Sciatic nerve (tissue), 2 donors: ENCODE measurements around the gene PKD1L1. TPM values are rescaled to one million over a fixed set of nuclear protein-coding genes. Genes with fewer than 3 reads are reported as not detected.

Source experiments
- ATAC-seq: fragments of 200-7000 bp; cut with Tn5 transposase; one replicate; pipeline ENCODE4 v1.9.1; 2020; ENCODE audit warnings: mild to moderate bottlenecking, moderate library complexity
- DNase-seq: peaks from one replicate; pipeline ENCODE4 v3.0.0-alpha.2; 2020; ENCODE audit warnings: low spot score
- intact Hi-C: fragments of 100-400 bp; cut with DNase I; formaldehyde crosslinking; loops from one replicate; pipeline ENCODE4 v1.14.2; 2022
- total RNA-seq: library from RNA; stranded (reverse); fragmentation: NEBNext Ultra II Directional; extraction: Animal tissue kit (Norgen Biotek cat#: 25700); gene quantifications from one replicate; pipeline ENCODE4 v1.2.1, GENCODE V29; 2021
- donor health status: DM: no; HTN: no; CAD: no.
- donor health status: DM: no; HTN: no; CAD: no.

PKD1L1 gene
- total RNA-seq, 1 donor from 2014 or later = 1.5 TPM

GRCh38 chr7:47887016-47887640, 61.1 kb downstream of the PKD1L1 start:
- intact Hi-C loops = no loop called here
- ATAC-seq (no peak), DNase-seq (no peak)

- no peak for ATAC-seq
- intact Hi-C loops = no loop called here
These were observed 62.1 kb downstream of the PKD1L1 start for GRCh38 chr7:47885987-47886811.

GRCh38 chr7:47885309-47885986, 62.8 kb downstream of the PKD1L1 start:
- intact Hi-C loops = no loop called here
- ATAC-seq (no peak), DNase-seq (no peak)

More at GRCh38 chr7:47885987-47886811, 62.1 kb downstream of the PKD1L1 start:
- DNase-seq = no peak

- no peak for ATAC-seq
- DNase-seq = no peak
- intact Hi-C loops = no loop called here
These were observed 63.6 kb downstream of the PKD1L1 start for GRCh38 chr7:47884675-47885074.

- intact Hi-C loops = no loop called here
- ATAC-seq (no peak), DNase-seq (no peak)
These were observed 65.6 kb downstream of the PKD1L1 start for GRCh38 chr7:47882635-47883034.

GRCh38 chr7:47881256-47881655, 67.0 kb downstream of the PKD1L1 start:
- intact Hi-C loops = no loop called here
- no peak for ATAC-seq

GRCh38 chr7:47878662-47879061, 69.6 kb downstream of the PKD1L1 start:
- intact Hi-C loops = no loop called here
- DNase-seq (no peak), ATAC-seq (no peak)

More at GRCh38 chr7:47881256-47881655, 67.0 kb downstream of the PKD1L1 start:
- DNase-seq = no peak

- DNase-seq (no peak), ATAC-seq (no peak)
- intact Hi-C loops = no loop called here
These were observed 70.9 kb downstream of the PKD1L1 start for GRCh38 chr7:47877336-47877735.

- DNase-seq (no peak), ATAC-seq (no peak)
- intact Hi-C loops = no loop called here
These were observed 72.1 kb downstream of the PKD1L1 start for GRCh38 chr7:47875998-47876744.

- ATAC-seq (no peak), DNase-seq (no peak)
- intact Hi-C loops = no loop called here
These were observed 72.9 kb downstream of the PKD1L1 start for GRCh38 chr7:47875406-47875805.

GRCh38 chr7:47873762-47874161, 74.5 kb downstream of the PKD1L1 start:
- no peak for ATAC-seq
- intact Hi-C loops = no loop called here
- no peak for DNase-seq

GRCh38 chr7:47867286-47867685, 81.0 kb downstream of the PKD1L1 start:
- ATAC-seq (no peak), DNase-seq (no peak)

GRCh38 chr7:47866120-47866519, 82.1 kb downstream of the PKD1L1 start:
- DNase-seq (no peak), ATAC-seq (no peak)
- intact Hi-C loops = no loop called here

More at GRCh38 chr7:47867286-47867685, 81.0 kb downstream of the PKD1L1 start:
- intact Hi-C loops = no loop called here

- no peak for ATAC-seq
- DNase-seq = no peak
- intact Hi-C loops = no loop called here
These were observed 95.7 kb downstream of the PKD1L1 start for GRCh38 chr7:47852330-47853245.

GRCh38 chr7:47847207-47847606, 101.1 kb downstream of the PKD1L1 start:
- intact Hi-C loops = loop anchor here (5.0 kb wide), 1 partner anchor 1370 kb away; no protein-coding TSS in a partner anchor
- ATAC-seq = no peak

GRCh38 chr7:47846138-47846836, 102.0 kb downstream of the PKD1L1 start:
- no peak for ATAC-seq

More at GRCh38 chr7:47847207-47847606, 101.1 kb downstream of the PKD1L1 start:
- DNase-seq = no peak

GRCh38 chr7:47844311-47844710, 104.0 kb downstream of the PKD1L1 start:
- no peak for DNase-seq
- ATAC-seq = no peak
- intact Hi-C loops = no loop called here

More at GRCh38 chr7:47846138-47846836, 102.0 kb downstream of the PKD1L1 start:
- no peak for DNase-seq
- intact Hi-C loops = loop anchor here (5.0 kb wide), 1 partner anchor 1369 kb away; no protein-coding TSS in a partner anchor
